ENCODE data around the gene CORIN. TPM values are rescaled to one million over a fixed set of nuclear protein-coding genes. Genes with fewer than 3 reads are reported as not detected.

The CORIN gene
- total and polyA plus RNA-seq, 10 of the 15 experiments (the other 5 are each of a cell fraction or from before 2014, with no cell fraction given), result 0.02 to 0.45 (median 0.09) TPM; not detected in 3

DNA sequence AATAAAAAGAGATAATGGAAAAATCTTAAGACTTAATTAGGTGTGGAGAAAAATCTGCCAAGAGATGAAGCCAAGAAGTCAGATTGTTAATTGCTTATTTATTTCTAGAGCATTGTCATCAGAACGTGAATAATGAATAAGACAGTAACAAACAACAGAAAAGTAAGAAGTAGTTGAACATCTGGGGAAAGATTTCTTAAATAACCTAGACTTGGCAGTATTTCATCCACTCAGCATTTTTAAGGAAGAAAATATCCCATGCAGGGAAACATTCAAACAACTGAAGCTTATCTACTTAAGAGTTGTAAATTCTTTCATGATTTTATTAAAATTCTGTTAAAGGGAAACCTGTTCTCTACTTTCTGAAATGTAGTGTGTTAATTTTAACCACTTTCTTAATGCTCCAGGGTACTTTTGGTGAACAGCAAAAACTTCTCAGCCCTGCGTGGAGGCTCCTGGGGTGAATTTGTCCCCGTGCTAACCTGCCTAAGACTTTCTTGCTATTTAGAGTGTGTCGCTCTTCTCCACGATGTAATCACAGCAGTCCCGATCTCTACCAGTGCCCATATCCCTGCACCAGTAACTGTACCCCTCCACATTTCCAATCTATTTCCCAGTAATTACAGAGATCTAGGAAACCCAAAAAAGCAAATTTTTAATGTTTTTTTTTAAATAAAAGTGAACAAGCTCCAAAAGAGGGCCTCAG is 124.6 kb downstream of the CORIN start:
- ChIA-PET SMC1A (ENCODE audit: uncharacterized antibody, unreplicated experiment) (interaction anchor here (1.1 to 1.3 kb wide), 2 partner anchors 13 to 134 kb away, joined by 3 read pairs; no protein-coding TSS in a partner anchor), RAD21 (ENCODE audit: unreplicated experiment) (no interaction called here), POLR2A (no interaction called here), CTCF (interaction anchor here (1.1 to 1.5 kb wide), 3 partner anchors 9 to 126 kb away, joined by 3 to 6 read pairs (median 5); no protein-coding TSS in a partner anchor)
- Histone ChIP-seq H2AFZ (ENCODE audit: control insufficient read depth, low read depth, low read length) (no peak overlapping the region), H3K36me3 (ENCODE audit: control insufficient read depth in 2 of 2, insufficient read depth in 2 of 2, low read length in 1 of 2) (no peaks in the 10 kb centered on the region), H4K20me1 (ENCODE audit: control insufficient read depth, insufficient read depth) (no peaks in the 10 kb centered on the region), H3K27me3 (replicated peaks in 1 of 2; ENCODE audit: control insufficient read depth in 2 of 2, insufficient read depth in 2 of 2, low read length in 1 of 2) (no peaks in the 10 kb centered on the region; a peak in 1 of 4 replicates), H3K9me3 (replicated peaks; ENCODE audit: control insufficient read depth, insufficient read depth, low read length) (no peaks in the 10 kb centered on the region), H3K4me1 (ENCODE audit: control insufficient read depth, insufficient read depth, low read length) (no peaks in the 10 kb centered on the region), H3K9ac (ENCODE audit: control insufficient read depth, insufficient read depth, low read length) (no peak overlapping the region), H3K4me2 (ENCODE audit: control insufficient read depth, insufficient read depth) (no peak overlapping the region), H3K4me3 (no peak overlapping the region), H3K27ac (ENCODE audit: control insufficient read depth, insufficient read depth) (no peak overlapping the region), H3K79me2 (ENCODE audit: control insufficient read depth, insufficient read depth, low read length) (no peaks in the 10 kb centered on the region)
- no peak for ATAC-seq
- BruUV-seq (replicated peaks), result no TSS peak
- intact Hi-C loops (cut with micrococcal nuclease; ENCODE audit: unreplicated experiment) (no loop called here), in situ Hi-C loops (cut with MboI) (no loop called here)
- TF ChIP-seq MEF2B (IDR thresholded peaks at IDR 0.05; ENCODE audit: partially characterized antibody, poor library complexity, severe bottlenecking), result no peak
- TF ChIP-seq KLF5 (IDR thresholded peaks at IDR 0.05; ENCODE audit: partially characterized antibody), result no peak
- no peak for TF ChIP-seq YBX1 (IDR thresholded peaks at IDR 0.05)
- no peak for TF ChIP-seq IRF4 (IDR thresholded peaks at IDR 0.05; ENCODE audit: low read depth, low read length)
- TF ChIP-seq TBL1XR1 (IDR thresholded peaks at IDR 0.05; ENCODE audit: low read depth, low read length), result no peak
- TF ChIP-seq HDAC6 (IDR thresholded peaks at IDR 0.05; ENCODE audit: unreplicated experiment), result no peak
- TF ChIP-seq RELA (IDR thresholded peaks at IDR 0.05; ENCODE audit: borderline replicate concordance, partially characterized antibody), result no peak
- TF ChIP-seq PAX5 (IDR thresholded peaks at IDR 0.05; ENCODE audit: borderline replicate concordance, low read depth, low read length), result no peak
- no peak for TF ChIP-seq ZSCAN29 (IDR thresholded peaks at IDR 0.05)
- no peak for TF ChIP-seq STAT3 (IDR thresholded peaks at IDR 0.05; ENCODE audit: low read depth, low read length)
- TF ChIP-seq, protein P1, sequence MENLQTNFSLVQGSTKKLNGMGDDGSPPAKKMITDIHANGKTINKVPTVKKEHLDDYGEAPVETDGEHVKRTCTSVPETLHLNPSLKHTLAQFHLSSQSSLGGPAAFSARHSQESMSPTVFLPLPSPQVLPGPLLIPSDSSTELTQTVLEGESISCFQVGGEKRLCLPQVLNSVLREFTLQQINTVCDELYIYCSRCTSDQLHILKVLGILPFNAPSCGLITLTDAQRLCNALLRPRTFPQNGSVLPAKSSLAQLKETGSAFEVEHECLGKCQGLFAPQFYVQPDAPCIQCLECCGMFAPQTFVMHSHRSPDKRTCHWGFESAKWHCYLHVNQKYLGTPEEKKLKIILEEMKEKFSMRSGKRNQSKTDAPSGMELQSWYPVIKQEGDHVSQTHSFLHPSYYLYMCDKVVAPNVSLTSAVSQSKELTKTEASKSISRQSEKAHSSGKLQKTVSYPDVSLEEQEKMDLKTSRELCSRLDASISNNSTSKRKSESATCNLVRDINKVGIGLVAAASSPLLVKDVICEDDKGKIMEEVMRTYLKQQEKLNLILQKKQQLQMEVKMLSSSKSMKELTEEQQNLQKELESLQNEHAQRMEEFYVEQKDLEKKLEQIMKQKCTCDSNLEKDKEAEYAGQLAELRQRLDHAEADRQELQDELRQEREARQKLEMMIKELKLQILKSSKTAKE (IDR thresholded peaks at IDR 0.05; ENCODE audit: low read depth, poor library complexity, severe bottlenecking), result no peak
- TF ChIP-seq, protein P2, sequence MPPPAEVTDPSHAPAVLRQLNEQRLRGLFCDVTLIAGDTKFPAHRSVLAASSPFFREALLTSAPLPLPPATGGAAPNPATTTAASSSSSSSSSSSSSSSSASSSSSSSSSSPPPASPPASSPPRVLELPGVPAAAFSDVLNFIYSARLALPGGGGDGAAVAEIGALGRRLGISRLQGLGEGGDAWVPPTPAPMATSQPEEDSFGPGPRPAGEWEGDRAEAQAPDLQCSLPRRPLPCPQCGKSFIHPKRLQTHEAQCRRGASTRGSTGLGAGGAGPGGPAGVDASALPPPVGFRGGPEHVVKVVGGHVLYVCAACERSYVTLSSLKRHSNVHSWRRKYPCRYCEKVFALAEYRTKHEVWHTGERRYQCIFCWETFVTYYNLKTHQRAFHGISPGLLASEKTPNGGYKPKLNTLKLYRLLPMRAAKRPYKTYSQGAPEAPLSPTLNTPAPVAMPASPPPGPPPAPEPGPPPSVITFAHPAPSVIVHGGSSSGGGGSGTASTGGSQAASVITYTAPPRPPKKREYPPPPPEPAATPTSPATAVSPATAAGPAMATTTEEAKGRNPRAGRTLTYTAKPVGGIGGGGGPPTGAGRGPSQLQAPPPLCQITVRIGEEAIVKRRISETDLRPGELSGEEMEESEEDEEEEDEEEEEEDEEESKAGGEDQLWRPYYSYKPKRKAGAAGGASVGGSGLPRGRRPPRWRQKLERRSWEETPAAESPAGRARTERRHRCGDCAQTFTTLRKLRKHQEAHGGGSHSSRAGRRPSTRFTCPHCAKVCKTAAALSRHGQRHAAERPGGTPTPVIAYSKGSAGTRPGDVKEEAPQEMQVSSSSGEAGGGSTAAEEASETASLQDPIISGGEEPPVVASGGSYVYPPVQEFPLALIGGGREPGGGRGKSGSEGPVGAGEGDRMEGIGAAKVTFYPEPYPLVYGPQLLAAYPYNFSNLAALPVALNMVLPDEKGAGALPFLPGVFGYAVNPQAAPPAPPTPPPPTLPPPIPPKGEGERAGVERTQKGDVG (CRISPR knock-in tag; IDR thresholded peaks at IDR 0.05), result no peak
- no peak for TF ChIP-seq NBN (IDR thresholded peaks at IDR 0.05)
- no peak for TF ChIP-seq IKZF2 (IDR thresholded peaks at IDR 0.05)
- TF ChIP-seq YY1 (IDR thresholded peaks at IDR 0.05; ENCODE audit: low read depth, low read length), result no peak
- TF ChIP-seq TAF1 (IDR thresholded peaks at IDR 0.05; ENCODE audit: borderline replicate concordance, low read depth, low read length), result no peak
- no peak for TF ChIP-seq MTA3 (IDR thresholded peaks at IDR 0.05; ENCODE audit: borderline replicate concordance, low read length)
- TF ChIP-seq, protein P3, sequence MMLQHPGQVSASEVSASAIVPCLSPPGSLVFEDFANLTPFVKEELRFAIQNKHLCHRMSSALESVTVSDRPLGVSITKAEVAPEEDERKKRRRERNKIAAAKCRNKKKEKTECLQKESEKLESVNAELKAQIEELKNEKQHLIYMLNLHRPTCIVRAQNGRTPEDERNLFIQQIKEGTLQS (IDR thresholded peaks at IDR 0.05; ENCODE audit: borderline replicate concordance, extremely low read depth, low read depth, low read length), result no peak
- no peak for DNase-seq (ENCODE audit: low read depth, low spot score)
- no peak for FAIRE-seq
- WGBS (ENCODE audit: insufficient coverage, insufficient replicate concordance, low lambda C conversion rate, missing lambda C conversion rate), result 53% methylated on average over 6 of the region's 6 CpGs

All from GM12878 (cell line).